22Rv1 (cell line): ENCODE measurements around the gene EFEMP1.

Source experiments
- H3K27ac ChIP-seq: fragments of 450-650 bp; 2 replicates; pipeline ENCODE4 v1.5.1; 2017
- ZFX ChIP-seq: fragments of 450-650 bp; IDR thresholded peaks from 2 replicates; pipeline ENCODE4 v1.6.1; 2017; ENCODE audit warnings: antibody characterized with exemption, borderline replicate concordance
- TF ChIP-seq, protein P1 (sequence below): fragments of 450-650 bp; IDR thresholded peaks from 2 replicates; pipeline ENCODE4 v1.5.1; 2017; ENCODE audit warnings: mild to moderate bottlenecking

EFEMP1 gene

GRCh38 chr2:55907686-55908085, 15.9 kb downstream of the EFEMP1 start:
- no peak overlapping the region for H3K27ac ChIP-seq
- no peak for TF ChIP-seq ZFX
- TF ChIP-seq, protein P1, sequence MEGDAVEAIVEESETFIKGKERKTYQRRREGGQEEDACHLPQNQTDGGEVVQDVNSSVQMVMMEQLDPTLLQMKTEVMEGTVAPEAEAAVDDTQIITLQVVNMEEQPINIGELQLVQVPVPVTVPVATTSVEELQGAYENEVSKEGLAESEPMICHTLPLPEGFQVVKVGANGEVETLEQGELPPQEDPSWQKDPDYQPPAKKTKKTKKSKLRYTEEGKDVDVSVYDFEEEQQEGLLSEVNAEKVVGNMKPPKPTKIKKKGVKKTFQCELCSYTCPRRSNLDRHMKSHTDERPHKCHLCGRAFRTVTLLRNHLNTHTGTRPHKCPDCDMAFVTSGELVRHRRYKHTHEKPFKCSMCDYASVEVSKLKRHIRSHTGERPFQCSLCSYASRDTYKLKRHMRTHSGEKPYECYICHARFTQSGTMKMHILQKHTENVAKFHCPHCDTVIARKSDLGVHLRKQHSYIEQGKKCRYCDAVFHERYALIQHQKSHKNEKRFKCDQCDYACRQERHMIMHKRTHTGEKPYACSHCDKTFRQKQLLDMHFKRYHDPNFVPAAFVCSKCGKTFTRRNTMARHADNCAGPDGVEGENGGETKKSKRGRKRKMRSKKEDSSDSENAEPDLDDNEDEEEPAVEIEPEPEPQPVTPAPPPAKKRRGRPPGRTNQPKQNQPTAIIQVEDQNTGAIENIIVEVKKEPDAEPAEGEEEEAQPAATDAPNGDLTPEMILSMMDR: no peak

DNA sequence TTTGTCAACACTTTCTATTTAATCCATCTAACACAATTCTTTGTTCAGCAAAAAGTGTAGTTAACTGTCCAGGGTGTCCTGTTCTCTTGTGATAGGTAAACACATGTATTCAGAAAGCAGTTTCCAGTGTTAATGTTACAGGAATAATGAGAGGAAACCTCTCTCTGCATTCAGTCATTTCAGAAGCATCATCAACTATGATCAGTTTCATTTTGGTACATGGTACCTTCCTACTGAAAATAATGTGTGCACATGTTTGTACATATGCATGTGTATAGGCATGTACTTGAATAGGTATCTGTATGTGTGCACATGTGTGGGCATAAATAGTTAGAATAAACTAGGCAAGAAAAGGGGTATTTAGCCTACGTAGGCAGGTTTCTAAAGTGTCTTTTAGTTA, 16.6 kb downstream of the EFEMP1 start:
- TF ChIP-seq ZFX: no peak
- TF ChIP-seq, protein P1: no peak
- no peak overlapping the region for H3K27ac ChIP-seq

DNA sequence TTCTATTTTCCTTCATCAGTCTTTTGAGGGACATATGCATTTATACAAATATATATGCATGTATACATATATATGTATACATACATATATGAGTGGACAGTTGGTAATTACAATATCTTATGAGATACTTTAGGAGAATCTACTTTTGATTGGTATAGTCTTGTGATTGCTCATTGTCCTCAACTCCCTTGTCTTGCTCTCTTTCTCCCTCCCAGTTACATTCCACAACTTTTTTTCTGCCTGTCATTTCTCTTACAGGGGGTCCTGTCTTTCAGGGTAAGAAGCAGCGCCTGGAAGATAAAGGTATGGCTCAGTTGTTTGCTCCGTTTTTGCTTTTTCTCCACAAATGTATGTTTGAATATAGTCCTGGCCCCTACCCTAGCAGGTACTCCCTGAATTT, 19.9 kb downstream of the EFEMP1 start:
- TF ChIP-seq, protein P1: no peak
- TF ChIP-seq ZFX: no peak
- no peak overlapping the region for H3K27ac ChIP-seq

GRCh38 chr2:55902971-55903370, 20.6 kb downstream of the EFEMP1 start:
- H3K27ac ChIP-seq: no peak overlapping the region
- no peak for TF ChIP-seq ZFX

- no peak overlapping the region for H3K27ac ChIP-seq
- TF ChIP-seq, protein P1: no peak
- no peak for TF ChIP-seq ZFX
Observed at GRCh38 chr2:55902429-55902828, 21.2 kb downstream of the EFEMP1 start.

DNA sequence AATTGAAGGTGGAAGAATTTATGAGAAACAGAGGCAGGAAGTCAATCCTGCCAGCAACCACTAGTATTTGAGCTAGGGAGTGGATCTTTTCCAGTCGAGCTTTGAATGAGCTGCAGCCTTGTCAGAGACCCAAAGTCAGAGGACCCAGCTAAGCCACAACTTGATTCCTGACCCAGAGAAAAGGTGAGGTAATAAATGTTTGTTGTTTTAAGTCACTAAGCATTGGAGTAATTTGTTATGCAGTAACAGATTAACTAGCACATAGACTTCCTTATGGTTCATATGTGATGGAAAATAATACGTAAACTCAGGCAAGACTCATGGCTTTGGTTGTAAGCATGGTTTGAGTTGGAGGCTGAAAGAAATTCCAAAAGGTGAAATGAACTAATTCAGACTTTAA, 21.6 kb downstream of the EFEMP1 start:
- TF ChIP-seq, protein P1: no peak
- TF ChIP-seq ZFX: no peak
- H3K27ac ChIP-seq: no peak overlapping the region

DNA sequence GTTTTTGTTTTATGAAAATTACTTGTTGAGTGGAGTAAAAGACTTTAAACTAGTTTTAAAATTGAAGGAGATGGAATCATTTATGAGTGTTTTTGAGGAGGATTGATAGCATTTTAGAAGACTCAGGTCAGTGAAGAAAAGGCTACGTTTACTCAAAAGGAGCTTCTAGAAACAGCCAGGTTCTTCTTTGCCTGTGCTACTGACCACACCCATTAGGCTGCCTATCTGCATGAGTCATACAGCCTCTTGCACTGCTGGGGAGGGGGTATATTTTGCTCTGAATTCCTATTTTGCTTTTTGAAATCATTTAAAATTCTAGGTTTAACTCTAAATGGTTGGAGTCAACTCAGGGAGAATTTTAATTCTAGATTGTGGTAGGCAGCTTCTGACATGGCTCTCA, 22.3 kb downstream of the EFEMP1 start:
- H3K27ac ChIP-seq: no peak overlapping the region
- no peak for TF ChIP-seq ZFX
- TF ChIP-seq, protein P1: no peak

GRCh38 chr2:55899881-55900280, 23.7 kb downstream of the EFEMP1 start:
- TF ChIP-seq, protein P1: no peak
- TF ChIP-seq ZFX: no peak

More at GRCh38 chr2:55899881-55900280, 23.7 kb downstream of the EFEMP1 start:
- no peak overlapping the region for H3K27ac ChIP-seq
